Measurements from ENCODE around the gene CTNNA3.

CTNNA3 gene

DNA sequence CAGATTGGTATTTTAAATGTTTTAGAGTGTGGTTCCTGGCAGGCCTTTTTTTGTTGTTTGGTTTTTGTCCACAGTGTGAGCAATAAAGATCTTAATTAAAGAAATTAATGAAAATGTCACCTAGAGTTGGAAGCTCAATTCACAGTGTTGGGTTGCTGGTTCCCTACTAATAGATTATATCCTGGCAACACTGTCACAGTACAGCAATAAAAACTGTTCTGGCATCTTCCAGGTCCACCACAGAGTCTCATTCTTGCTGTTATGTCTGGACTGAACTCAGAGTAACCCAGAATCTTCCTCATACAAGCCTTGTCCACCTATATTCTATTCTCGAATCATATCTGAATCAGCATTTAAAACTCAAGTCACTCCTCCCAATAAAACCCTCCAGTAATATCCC lies 982.6 kb downstream of the CTNNA3 start:
- POLR2A ChIA-PET, result no interaction called here
- Histone ChIP-seq H3K36me3 (ENCODE audit: control insufficient read depth in 2 of 2, insufficient read depth in 1 of 2, low read length in 2 of 2) (no peaks in the 10 kb centered on the region), H3K9me3 (ENCODE audit: control insufficient read depth, insufficient read depth, low read depth, low read length) (no peaks in the 10 kb centered on the region; the same call in 1 of the 2 replicates), H3K27ac (ENCODE audit: extremely low read depth, low read depth, low read length) (no peak overlapping the region), H3K4me1 (ENCODE audit: control insufficient read depth, insufficient read depth, low read length) (no peaks in the 10 kb centered on the region), H3K4me3 (ENCODE audit: low read depth, low read length) (no peak overlapping the region)
- CTCF ChIA-PET, result no interaction called here
- TF ChIP-seq, protein P1, sequence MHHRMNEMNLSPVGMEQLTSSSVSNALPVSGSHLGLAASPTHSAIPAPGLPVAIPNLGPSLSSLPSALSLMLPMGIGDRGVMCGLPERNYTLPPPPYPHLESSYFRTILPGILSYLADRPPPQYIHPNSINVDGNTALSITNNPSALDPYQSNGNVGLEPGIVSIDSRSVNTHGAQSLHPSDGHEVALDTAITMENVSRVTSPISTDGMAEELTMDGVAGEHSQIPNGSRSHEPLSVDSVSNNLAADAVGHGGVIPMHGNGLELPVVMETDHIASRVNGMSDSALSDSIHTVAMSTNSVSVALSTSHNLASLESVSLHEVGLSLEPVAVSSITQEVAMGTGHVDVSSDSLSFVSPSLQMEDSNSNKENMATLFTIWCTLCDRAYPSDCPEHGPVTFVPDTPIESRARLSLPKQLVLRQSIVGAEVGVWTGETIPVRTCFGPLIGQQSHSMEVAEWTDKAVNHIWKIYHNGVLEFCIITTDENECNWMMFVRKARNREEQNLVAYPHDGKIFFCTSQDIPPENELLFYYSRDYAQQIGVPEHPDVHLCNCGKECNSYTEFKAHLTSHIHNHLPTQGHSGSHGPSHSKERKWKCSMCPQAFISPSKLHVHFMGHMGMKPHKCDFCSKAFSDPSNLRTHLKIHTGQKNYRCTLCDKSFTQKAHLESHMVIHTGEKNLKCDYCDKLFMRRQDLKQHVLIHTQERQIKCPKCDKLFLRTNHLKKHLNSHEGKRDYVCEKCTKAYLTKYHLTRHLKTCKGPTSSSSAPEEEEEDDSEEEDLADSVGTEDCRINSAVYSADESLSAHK (tag by site-specific recombination; IDR thresholded peaks at IDR 0.05), result no peak
- TF ChIP-seq GFI1B (tag by site-specific recombination; IDR thresholded peaks at IDR 0.05) (no peak), ZNF571 (tag by site-specific recombination; IDR thresholded peaks at IDR 0.05) (no peak)

DNA sequence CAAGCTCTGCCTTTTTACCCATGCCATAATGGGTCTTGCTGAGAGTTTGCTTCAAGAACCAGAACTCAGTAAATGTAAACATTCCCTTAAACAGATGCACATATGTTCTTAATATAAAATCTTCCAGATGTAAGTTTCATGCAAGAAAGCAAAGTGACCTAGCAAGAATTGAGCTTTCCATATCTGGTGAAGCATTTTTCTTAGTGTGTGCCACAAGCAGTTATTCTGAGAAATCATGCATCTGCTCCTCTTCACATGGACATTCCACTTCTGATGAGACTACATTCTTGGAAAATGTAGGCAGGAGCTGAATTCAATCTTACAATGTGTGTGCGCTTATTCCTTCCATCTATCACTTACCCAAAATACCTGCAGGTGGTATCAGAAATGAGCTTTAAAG lies 997.9 kb downstream of the CTNNA3 start:
- H3K27ac ChIP-seq (ENCODE audit: extremely low read depth, low read depth, low read length), result no peak overlapping the region
- no peaks in the 10 kb centered on the region for H3K4me1 ChIP-seq (ENCODE audit: control insufficient read depth, insufficient read depth, low read length)
- no peaks in the 10 kb centered on the region for H3K36me3 ChIP-seq (ENCODE audit: control insufficient read depth in 2 of 2, insufficient read depth in 1 of 2, low read length in 2 of 2)
- ChIA-PET POLR2A (no interaction called here), CTCF (interaction anchor here (0.6 to 1.2 kb wide), 2 partner anchors 11 to 379 kb away, joined by 3 to 4 read pairs; no protein-coding TSS in a partner anchor)
- H3K9me3 ChIP-seq (ENCODE audit: control insufficient read depth, insufficient read depth, low read depth, low read length), result no peaks in the 10 kb centered on the region
- H3K4me3 ChIP-seq (ENCODE audit: low read depth, low read length), result no peak overlapping the region
- TF ChIP-seq ZNF621 (tag by site-specific recombination; IDR thresholded peaks at IDR 0.05) (no peak), ZNF600 (tag by site-specific recombination; IDR thresholded peaks at IDR 0.05) (no peak), ZNF514 (tag by site-specific recombination; IDR thresholded peaks at IDR 0.05) (no peak), ZNF558 (tag by site-specific recombination; IDR thresholded peaks at IDR 0.05) (no peak), IKZF3 (tag by site-specific recombination; IDR thresholded peaks at IDR 0.05) (no peak), ZNF624 (tag by site-specific recombination; IDR thresholded peaks at IDR 0.05) (no peak), RBAK (tag by site-specific recombination; IDR thresholded peaks at IDR 0.05) (no peak), SP3 (tag by site-specific recombination; IDR thresholded peaks at IDR 0.05) (no peak)
- TF ChIP-seq, protein P2, sequence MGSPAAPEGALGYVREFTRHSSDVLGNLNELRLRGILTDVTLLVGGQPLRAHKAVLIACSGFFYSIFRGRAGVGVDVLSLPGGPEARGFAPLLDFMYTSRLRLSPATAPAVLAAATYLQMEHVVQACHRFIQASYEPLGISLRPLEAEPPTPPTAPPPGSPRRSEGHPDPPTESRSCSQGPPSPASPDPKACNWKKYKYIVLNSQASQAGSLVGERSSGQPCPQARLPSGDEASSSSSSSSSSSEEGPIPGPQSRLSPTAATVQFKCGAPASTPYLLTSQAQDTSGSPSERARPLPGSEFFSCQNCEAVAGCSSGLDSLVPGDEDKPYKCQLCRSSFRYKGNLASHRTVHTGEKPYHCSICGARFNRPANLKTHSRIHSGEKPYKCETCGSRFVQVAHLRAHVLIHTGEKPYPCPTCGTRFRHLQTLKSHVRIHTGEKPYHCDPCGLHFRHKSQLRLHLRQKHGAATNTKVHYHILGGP (tag by site-specific recombination; IDR thresholded peaks at IDR 0.05), result no peak
- TF ChIP-seq, protein P3, sequence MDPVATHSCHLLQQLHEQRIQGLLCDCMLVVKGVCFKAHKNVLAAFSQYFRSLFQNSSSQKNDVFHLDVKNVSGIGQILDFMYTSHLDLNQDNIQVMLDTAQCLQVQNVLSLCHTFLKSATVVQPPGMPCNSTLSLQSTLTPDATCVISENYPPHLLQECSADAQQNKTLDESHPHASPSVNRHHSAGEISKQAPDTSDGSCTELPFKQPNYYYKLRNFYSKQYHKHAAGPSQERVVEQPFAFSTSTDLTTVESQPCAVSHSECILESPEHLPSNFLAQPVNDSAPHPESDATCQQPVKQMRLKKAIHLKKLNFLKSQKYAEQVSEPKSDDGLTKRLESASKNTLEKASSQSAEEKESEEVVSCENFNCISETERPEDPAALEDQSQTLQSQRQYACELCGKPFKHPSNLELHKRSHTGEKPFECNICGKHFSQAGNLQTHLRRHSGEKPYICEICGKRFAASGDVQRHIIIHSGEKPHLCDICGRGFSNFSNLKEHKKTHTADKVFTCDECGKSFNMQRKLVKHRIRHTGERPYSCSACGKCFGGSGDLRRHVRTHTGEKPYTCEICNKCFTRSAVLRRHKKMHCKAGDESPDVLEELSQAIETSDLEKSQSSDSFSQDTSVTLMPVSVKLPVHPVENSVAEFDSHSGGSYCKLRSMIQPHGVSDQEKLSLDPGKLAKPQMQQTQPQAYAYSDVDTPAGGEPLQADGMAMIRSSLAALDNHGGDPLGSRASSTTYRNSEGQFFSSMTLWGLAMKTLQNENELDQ (tag by site-specific recombination; IDR thresholded peaks at IDR 0.05; ENCODE audit: low read depth), result no peak
- TF ChIP-seq, protein P4, sequence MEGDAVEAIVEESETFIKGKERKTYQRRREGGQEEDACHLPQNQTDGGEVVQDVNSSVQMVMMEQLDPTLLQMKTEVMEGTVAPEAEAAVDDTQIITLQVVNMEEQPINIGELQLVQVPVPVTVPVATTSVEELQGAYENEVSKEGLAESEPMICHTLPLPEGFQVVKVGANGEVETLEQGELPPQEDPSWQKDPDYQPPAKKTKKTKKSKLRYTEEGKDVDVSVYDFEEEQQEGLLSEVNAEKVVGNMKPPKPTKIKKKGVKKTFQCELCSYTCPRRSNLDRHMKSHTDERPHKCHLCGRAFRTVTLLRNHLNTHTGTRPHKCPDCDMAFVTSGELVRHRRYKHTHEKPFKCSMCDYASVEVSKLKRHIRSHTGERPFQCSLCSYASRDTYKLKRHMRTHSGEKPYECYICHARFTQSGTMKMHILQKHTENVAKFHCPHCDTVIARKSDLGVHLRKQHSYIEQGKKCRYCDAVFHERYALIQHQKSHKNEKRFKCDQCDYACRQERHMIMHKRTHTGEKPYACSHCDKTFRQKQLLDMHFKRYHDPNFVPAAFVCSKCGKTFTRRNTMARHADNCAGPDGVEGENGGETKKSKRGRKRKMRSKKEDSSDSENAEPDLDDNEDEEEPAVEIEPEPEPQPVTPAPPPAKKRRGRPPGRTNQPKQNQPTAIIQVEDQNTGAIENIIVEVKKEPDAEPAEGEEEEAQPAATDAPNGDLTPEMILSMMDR (tag by site-specific recombination; IDR thresholded peaks at IDR 0.05), result no peak
- TF ChIP-seq, protein P1 (tag by site-specific recombination; IDR thresholded peaks at IDR 0.05), result no peak
- TF ChIP-seq, protein P5, sequence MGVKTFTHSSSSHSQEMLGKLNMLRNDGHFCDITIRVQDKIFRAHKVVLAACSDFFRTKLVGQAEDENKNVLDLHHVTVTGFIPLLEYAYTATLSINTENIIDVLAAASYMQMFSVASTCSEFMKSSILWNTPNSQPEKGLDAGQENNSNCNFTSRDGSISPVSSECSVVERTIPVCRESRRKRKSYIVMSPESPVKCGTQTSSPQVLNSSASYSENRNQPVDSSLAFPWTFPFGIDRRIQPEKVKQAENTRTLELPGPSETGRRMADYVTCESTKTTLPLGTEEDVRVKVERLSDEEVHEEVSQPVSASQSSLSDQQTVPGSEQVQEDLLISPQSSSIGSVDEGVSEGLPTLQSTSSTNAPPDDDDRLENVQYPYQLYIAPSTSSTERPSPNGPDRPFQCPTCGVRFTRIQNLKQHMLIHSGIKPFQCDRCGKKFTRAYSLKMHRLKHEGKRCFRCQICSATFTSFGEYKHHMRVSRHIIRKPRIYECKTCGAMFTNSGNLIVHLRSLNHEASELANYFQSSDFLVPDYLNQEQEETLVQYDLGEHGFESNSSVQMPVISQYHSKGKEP (tag by site-specific recombination; IDR thresholded peaks at IDR 0.05), result no peak
- TF ChIP-seq, protein P6, sequence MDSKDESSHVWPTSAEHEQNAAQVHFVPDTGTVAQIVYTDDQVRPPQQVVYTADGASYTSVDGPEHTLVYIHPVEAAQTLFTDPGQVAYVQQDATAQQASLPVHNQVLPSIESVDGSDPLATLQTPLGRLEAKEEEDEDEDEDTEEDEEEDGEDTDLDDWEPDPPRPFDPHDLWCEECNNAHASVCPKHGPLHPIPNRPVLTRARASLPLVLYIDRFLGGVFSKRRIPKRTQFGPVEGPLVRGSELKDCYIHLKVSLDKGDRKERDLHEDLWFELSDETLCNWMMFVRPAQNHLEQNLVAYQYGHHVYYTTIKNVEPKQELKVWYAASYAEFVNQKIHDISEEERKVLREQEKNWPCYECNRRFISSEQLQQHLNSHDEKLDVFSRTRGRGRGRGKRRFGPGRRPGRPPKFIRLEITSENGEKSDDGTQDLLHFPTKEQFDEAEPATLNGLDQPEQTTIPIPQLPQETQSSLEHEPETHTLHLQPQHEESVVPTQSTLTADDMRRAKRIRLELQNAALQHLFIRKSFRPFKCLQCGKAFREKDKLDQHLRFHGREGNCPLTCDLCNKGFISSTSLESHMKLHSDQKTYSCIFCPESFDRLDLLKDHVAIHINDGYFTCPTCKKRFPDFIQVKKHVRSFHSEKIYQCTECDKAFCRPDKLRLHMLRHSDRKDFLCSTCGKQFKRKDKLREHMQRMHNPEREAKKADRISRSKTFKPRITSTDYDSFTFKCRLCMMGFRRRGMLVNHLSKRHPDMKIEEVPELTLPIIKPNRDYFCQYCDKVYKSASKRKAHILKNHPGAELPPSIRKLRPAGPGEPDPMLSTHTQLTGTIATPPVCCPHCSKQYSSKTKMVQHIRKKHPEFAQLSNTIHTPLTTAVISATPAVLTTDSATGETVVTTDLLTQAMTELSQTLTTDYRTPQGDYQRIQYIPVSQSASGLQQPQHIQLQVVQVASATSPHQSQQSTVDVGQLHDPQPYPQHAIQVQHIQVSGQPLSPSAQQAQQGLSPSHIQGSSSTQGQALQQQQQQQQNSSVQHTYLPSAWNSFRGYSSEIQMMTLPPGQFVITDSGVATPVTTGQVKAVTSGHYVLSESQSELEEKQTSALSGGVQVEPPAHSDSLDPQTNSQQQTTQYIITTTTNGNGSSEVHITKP (tag by site-specific recombination; IDR thresholded peaks at IDR 0.05), result no peak
- TF ChIP-seq, protein P7, sequence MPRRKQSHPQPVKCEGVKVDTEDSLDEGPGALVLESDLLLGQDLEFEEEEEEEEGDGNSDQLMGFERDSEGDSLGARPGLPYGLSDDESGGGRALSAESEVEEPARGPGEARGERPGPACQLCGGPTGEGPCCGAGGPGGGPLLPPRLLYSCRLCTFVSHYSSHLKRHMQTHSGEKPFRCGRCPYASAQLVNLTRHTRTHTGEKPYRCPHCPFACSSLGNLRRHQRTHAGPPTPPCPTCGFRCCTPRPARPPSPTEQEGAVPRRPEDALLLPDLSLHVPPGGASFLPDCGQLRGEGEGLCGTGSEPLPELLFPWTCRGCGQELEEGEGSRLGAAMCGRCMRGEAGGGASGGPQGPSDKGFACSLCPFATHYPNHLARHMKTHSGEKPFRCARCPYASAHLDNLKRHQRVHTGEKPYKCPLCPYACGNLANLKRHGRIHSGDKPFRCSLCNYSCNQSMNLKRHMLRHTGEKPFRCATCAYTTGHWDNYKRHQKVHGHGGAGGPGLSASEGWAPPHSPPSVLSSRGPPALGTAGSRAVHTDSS (tag by site-specific recombination; IDR thresholded peaks at IDR 0.05), result no peak
